Mucosa of gallbladder (tissue), 1 donor: Measurements from ENCODE around the gene CPNE5. TPM values are rescaled to one million over a fixed set of nuclear protein-coding genes. Genes with fewer than 3 reads are reported as not detected.
A peak's percentile ranks its signal among the peaks of the same experiment; 100 is the strongest.

ENCODE experiments used
- DNase-seq: peaks from one replicate; pipeline ENCODE4 v3.0.0-alpha.2; 2020; ENCODE audit warnings: low spot score
- total RNA-seq: library from RNA; stranded (reverse); gene quantifications from one replicate; pipeline ENCODE4 v1.2.1, GENCODE V29; 2021
- donor health status: DM: no; HTN: no; CAD: no.

CPNE5 gene
- total RNA-seq, 1 donor from 2014 or later: 1.3 TPM

GRCh38 chr6:36765594-36766398 lies 73.4 kb downstream of the CPNE5 start:
- DNase-seq: peak; percentile 83

GRCh38 chr6:36765190-36765589 lies 74.1 kb downstream of the CPNE5 start:
- DNase-seq: no peak

DNA sequence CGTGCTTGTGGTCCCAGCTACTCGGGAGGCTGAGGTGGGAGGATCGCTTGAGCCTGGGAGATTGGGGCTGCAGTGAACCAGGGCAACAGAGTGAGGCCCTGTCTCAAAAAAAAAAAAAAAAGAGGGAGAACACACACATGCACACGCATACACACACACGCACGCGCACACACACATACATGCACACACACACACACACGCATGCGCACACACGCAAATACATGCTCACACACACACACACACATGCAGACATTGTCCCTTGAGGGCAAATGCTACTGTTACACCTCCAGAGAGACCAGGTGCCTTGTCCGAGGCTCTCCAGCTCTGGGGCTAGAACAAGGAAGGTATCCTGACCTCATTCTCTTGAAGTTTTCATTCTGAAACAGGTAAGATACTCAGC lies 77.1 kb downstream of the CPNE5 start:
- no peak for DNase-seq

DNA sequence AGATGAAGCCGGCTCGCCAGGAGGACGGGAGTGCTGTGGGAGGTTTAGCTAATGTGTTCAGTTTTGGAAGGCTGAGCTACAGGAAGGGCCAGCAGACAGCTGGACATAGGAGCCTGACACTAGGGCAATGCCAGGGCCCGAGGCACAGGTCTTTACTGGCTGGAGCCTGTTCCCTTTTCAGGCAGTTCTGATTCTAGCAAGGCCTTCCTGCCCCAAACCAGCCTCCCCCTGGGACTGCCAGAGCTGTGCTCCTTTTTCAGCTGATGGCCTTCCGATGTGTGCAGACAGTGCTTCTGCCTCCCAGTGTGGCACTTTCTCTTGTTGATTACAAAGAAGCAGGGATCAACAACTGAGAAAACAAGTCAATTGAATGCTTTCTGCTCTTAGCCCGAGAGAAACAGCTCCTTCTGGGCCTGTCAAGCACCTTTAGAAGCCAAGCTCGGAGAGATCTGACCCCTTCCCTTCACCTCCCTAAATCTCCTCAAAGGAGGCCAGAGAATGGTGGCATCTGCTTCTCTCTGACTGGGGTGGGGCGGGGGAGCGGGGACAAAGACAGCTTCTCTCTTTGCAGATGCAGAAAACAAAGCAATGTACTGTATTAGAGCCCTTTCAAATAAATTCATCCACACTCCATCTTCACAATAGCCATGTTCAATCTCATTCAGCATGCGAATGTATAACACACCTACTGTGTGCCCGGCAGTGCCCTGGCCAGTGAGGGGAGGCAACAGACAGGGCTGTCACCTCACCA lies 78.4 kb downstream of the CPNE5 start:
- no peak for DNase-seq

GRCh38 chr6:36759148-36759759 lies 80.0 kb downstream of the CPNE5 start:
- peak; percentile 74 for DNase-seq

DNA sequence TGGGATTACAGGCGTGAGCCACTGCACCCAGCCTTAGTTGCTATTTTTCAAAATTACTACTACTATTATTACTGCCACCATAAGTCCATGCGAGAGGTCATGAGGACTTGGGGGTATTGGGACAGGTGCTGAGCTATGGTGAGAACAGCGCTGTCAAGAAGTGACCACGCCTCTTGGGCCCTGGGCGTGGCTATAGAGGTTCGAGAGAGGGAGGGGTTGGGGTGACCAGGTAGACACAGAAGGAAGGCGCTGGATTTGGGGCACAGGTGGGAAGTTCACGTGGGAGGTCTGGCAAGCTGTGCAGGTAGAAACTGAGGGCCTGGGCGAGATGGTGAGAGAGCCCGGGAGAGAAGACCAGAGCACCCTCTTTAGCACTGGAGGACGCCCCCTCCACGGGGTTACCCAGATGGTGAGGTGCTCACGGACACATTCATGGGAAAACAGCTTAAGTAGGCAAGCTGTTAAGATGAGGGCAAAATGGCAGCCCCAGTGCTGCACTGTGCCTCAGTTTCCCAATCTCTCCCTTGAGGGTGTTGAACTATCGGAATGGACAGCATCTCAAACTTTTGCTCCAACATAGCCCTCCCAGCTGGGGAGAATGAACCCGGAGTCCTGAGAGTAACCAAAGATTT lies 80.6 kb downstream of the CPNE5 start:
- DNase-seq: no peak

DNA sequence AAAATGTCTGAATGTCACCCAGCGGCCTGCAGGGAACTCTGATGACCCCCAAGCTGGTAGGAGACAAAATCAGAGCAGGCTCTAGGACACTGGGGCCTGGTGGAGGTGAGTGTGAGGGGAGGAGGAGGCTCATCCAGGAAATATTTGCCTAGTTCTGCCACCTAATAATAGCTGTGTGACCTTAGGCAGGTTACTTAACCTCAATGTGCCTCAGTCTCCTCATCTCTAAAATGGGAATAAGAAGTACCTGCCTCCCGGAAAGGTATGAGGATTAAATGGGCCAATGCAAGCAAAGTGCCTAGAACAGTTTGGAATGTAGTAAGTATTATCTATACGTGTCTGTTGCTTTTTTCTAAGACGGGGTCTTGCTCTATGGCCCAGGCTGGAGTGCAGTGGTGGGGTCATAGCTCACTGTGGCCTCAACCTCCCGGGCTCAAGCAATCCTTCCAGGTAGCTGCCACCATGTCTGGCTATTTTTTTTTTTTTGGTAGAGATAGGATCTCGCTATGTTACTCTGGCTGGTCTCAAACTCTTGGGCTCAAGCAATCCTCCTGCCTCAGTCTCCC lies 81.2 kb downstream of the CPNE5 start:
- no peak for DNase-seq

GRCh38 chr6:36757206-36757605 lies 82.0 kb downstream of the CPNE5 start:
- DNase-seq: no peak

- no peak for DNase-seq
These were observed 82.5 kb downstream of the CPNE5 start for GRCh38 chr6:36756786-36757185.

DNA sequence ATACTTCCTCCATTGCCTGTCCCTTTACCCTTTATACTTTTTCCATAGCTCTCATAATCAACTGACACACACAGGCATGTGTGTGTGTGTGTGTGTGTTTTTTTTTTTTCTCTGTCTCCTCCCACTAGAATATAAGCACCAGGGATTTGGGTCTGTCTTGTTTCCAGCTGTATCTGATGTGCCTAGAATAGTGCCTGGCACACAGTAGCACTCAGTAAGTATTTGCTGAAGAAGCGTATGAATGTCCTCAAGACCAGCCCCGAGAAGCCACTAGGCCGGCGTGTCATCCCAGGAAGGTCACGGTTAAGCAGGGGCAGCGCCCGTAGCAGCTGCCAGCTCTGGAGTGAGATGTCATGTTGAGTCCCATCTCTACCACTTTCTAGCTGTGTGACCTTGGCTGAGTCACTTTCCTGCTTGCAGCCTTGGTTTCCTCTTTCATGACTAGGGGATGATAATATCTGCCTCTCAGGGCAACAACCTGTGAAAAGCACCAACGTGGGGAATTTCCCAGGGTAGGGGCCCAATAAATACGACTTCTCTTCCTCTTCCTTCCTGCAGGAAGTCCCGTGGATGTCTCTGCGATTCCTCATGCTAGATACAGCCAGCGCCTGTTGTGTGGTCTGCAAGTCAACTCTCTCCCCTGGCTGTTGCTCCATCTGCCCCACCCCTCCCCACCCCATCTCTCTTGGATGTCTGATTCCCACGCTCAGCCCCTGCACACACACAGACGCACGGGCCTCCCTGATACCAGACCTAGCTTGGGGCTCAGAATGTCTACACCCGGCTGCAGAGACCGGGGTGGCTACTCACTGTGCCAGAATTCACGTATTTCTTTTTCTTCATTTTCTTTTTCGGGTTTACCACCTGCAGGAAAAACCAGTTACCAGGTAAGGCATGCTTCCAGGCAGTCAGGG lies 83.6 kb downstream of the CPNE5 start:
- no peak for DNase-seq

DNA sequence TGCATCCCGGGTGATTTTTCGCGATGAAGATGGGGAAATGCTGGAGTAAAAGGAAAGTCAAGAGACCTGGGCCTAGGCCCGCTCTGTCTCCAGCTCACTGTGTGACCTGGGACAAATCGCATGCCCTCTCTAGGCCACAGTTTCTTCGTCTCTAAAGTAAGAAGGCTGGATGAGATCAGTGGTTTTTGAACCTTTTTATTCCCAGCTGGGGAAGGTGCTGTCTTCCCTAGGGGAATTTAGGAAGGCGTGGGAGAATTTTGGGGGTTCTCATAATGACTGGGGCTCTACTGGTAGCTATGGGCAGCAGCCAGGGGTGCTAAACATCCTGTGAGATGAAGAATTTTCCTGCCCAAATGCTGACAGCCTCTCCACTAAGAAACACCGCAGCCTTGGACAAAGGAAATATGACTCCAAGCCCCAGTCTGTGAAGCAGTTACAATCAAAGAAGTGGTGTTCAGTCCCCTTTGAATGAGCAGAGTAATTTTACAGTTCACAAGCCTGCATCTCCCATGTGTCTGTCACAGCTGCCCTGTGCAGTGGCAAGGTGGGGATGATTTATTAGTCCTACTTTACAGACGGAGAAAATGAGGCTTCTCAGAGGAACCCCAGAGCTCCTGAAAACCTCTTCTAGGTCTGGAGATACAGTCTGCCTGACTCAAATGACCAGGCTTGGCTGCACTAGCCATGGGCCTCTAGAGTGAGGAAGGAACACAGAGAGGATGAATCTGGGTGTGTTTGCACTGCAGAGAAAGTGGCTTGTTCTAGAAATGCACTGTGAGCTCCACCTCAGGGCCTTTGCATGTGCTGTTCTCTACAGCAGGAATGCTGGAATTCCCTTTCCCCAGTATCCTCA lies 84.4 kb downstream of the CPNE5 start:
- no peak for DNase-seq

- DNase-seq: no peak
These were observed 85.4 kb downstream of the CPNE5 start for GRCh38 chr6:36753671-36754405.

GRCh38 chr6:36752886-36753506 lies 86.2 kb downstream of the CPNE5 start:
- DNase-seq: no peak

GRCh38 chr6:36752187-36752885 lies 86.9 kb downstream of the CPNE5 start:
- DNase-seq: no peak

DNA sequence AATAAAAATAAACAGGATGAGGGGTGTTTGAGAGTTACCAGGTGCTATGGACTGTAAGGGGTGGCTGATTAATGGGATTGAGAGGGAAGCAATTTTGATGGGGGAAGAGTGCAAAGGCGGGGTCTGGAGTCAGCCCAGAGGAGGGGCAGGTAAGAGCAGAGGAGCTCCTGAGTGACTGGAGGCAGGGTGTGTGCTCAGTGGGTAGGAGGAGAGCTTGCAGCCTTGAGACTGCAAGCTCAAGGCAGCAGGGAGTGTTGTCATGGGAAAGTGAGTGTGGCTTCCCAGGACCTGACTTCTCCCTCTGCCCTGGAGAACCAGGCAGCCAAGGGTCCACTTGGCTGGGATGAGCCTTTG lies 87.4 kb downstream of the CPNE5 start:
- no peak for DNase-seq

- DNase-seq: no peak
These were observed 88.2 kb downstream of the CPNE5 start for GRCh38 chr6:36751091-36751490.

DNA sequence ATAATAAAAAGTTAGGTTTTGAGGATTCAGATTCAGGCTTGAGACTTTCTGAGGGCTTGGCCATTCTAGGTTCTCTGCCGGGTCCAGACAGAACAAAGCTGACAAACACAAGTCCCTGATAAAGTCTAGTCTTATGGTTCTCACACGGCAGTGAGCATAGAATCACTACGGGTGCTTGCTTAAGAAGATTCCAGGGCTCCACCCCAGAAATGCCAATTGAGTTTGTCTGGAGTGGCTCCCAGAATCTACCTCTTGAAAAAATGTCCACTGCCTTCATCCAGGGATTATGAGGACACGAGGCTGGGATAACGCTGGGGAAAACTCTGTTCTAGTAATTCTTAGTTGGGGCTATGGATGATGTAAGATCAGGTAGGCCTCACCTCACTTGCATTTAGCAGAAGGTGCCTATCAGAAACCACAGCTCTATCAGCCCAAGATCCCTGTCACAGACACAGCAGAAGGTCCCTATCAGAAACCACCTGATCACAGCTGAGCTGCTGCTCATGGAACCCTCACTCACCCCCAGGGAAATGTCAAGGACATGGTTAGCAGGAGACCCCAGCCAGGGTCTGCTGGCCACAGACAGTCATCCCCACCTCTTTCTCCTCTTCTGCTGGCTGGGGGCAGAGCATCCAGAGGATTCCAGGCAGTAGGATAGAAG lies 89.3 kb downstream of the CPNE5 start:
- no peak for DNase-seq

- no peak for DNase-seq
These were observed 93.0 kb downstream of the CPNE5 start for GRCh38 chr6:36746251-36746650.
